ENCODE measurements around the gene PCBP3. TPM values are rescaled to one million over a fixed set of nuclear protein-coding genes. Genes with fewer than 3 reads are reported as not detected.

PCBP3 gene
- total RNA-seq, 1 experiment from 2014 or later = 1.4 TPM

GRCh38 chr21:45853703-45854342 is 210.3 kb downstream of the PCBP3 start:
- DNase-seq = no peak
- intact Hi-C loops (cut with micrococcal nuclease; ENCODE audit: unreplicated experiment) = no loop called here
- no peak overlapping the region for H3K4me3 Mint-ChIP-seq (ENCODE audit: low read depth, unreplicated experiment)
- no TSS peak for BruUV-seq (replicated peaks)
- CTCF ChIA-PET = no interaction called here
- no peaks in the 10 kb centered on the region for H3K9me3 Mint-ChIP-seq (ENCODE audit: low read depth, unreplicated experiment)
- H3K27me3 Mint-ChIP-seq (ENCODE audit: unreplicated experiment) = peaks cover 65% of the 10 kb centered on the region
- no peaks in the 10 kb centered on the region for H3K36me3 Mint-ChIP-seq (ENCODE audit: insufficient read depth, unreplicated experiment)
- H3K27ac Mint-ChIP-seq (ENCODE audit: unreplicated experiment) = no peak overlapping the region
- no peak for TF ChIP-seq CTCF (IDR thresholded peaks at IDR 0.05; ENCODE audit: unreplicated experiment)
- no peaks in the 10 kb centered on the region for H3K4me1 Mint-ChIP-seq (ENCODE audit: low read depth, unreplicated experiment)

GRCh38 chr21:45854690-45855247 is 211.2 kb downstream of the PCBP3 start:
- Mint-ChIP-seq H3K36me3 (ENCODE audit: insufficient read depth, unreplicated experiment) (no peaks in the 10 kb centered on the region), H3K4me3 (ENCODE audit: low read depth, unreplicated experiment) (no peak overlapping the region), H3K4me1 (ENCODE audit: low read depth, unreplicated experiment) (no peaks in the 10 kb centered on the region), H3K9me3 (ENCODE audit: low read depth, unreplicated experiment) (no peaks in the 10 kb centered on the region), H3K27ac (ENCODE audit: unreplicated experiment) (no peak overlapping the region), H3K27me3 (ENCODE audit: unreplicated experiment) (peaks cover 56% of the 10 kb centered on the region)
- DNase-seq = no peak
- TF ChIP-seq CTCF (IDR thresholded peaks at IDR 0.05; ENCODE audit: unreplicated experiment) = no peak
- intact Hi-C loops (cut with micrococcal nuclease; ENCODE audit: unreplicated experiment) = no loop called here
- BruUV-seq (replicated peaks) = no TSS peak
- CTCF ChIA-PET = no interaction called here

- no peak for TF ChIP-seq CTCF (IDR thresholded peaks at IDR 0.05; ENCODE audit: unreplicated experiment)
- CTCF ChIA-PET = no interaction called here
- intact Hi-C loops (cut with micrococcal nuclease; ENCODE audit: unreplicated experiment) = no loop called here
- DNase-seq = no peak
- H3K9me3 Mint-ChIP-seq (ENCODE audit: low read depth, unreplicated experiment) = no peaks in the 10 kb centered on the region
- H3K27ac Mint-ChIP-seq (ENCODE audit: unreplicated experiment) = no peak overlapping the region
- no peak overlapping the region for H3K4me3 Mint-ChIP-seq (ENCODE audit: low read depth, unreplicated experiment)
- no peaks in the 10 kb centered on the region for H3K36me3 Mint-ChIP-seq (ENCODE audit: insufficient read depth, unreplicated experiment)
- H3K4me1 Mint-ChIP-seq (ENCODE audit: low read depth, unreplicated experiment) = no peaks in the 10 kb centered on the region
- peaks cover 50% of the 10 kb centered on the region for H3K27me3 Mint-ChIP-seq (ENCODE audit: unreplicated experiment)
- BruUV-seq (replicated peaks) = no TSS peak
Observed at GRCh38 chr21:45855248-45855811, 211.8 kb downstream of the PCBP3 start.

GRCh38 chr21:45856442-45856841 is 212.9 kb downstream of the PCBP3 start:
- H3K4me3 Mint-ChIP-seq (ENCODE audit: low read depth, unreplicated experiment) = no peak overlapping the region
- CTCF ChIA-PET = no interaction called here
- no peak for TF ChIP-seq CTCF (IDR thresholded peaks at IDR 0.05; ENCODE audit: unreplicated experiment)
- H3K27ac Mint-ChIP-seq (ENCODE audit: unreplicated experiment) = no peak overlapping the region
- H3K9me3 Mint-ChIP-seq (ENCODE audit: low read depth, unreplicated experiment) = no peaks in the 10 kb centered on the region
- BruUV-seq (replicated peaks) = no TSS peak
- H3K27me3 Mint-ChIP-seq (ENCODE audit: unreplicated experiment) = peaks cover 45% of the 10 kb centered on the region
- no peaks in the 10 kb centered on the region for H3K4me1 Mint-ChIP-seq (ENCODE audit: low read depth, unreplicated experiment)
- DNase-seq = no peak
- H3K36me3 Mint-ChIP-seq (ENCODE audit: insufficient read depth, unreplicated experiment) = no peaks in the 10 kb centered on the region
- intact Hi-C loops (cut with micrococcal nuclease; ENCODE audit: unreplicated experiment) = no loop called here
